GM18505 (cell line): ENCODE measurements around the gene COPS2.
"Not testable (repeated sequence)": the region's sequence is repeated elsewhere in the genome, so short reads cannot be mapped to it uniquely, and the experiment has no call there.

Source experiments
- ATAC-seq: cut with Tn5 transposase; IDR thresholded peaks from one replicate; pipeline ENCODE4 v1.9.1; 2021; ENCODE audit not compliant: unreplicated experiment
- POLR2A ChIP-seq: IDR thresholded peaks from 4 replicates; pipeline ENCODE4 v1.6.1; 2011; ENCODE audit warnings: borderline replicate concordance; ENCODE audit not compliant: insufficient read depth, insufficient read length; ENCODE audit errors: extremely low read depth

COPS2 gene

GRCh38 chr15:49101536-49101935 lies 53.9 kb downstream of the COPS2 start:
- TF ChIP-seq POLR2A, result no peak
- no peak for ATAC-seq

GRCh38 chr15:49096090-49096750 lies 59.2 kb downstream of the COPS2 start:
- ATAC-seq, result no peak
- no peak for TF ChIP-seq POLR2A

GRCh38 chr15:49094923-49095322 lies 60.5 kb downstream of the COPS2 start:
- no peak for TF ChIP-seq POLR2A
- ATAC-seq, result no peak

- no peak for ATAC-seq
- TF ChIP-seq POLR2A, result no peak
Observed at GRCh38 chr15:49093252-49094105, 61.9 kb downstream of the COPS2 start.

GRCh38 chr15:49088996-49089395 lies 66.4 kb downstream of the COPS2 start:
- no peak for ATAC-seq
- no peak for TF ChIP-seq POLR2A

GRCh38 chr15:49085696-49086459 lies 69.5 kb downstream of the COPS2 start:
- ATAC-seq, result no peak
- TF ChIP-seq POLR2A, result no peak

GRCh38 chr15:49084285-49084570 lies 71.2 kb downstream of the COPS2 start:
- no peak for TF ChIP-seq POLR2A

GRCh38 chr15:49083401-49084284 lies 71.8 kb downstream of the COPS2 start:
- TF ChIP-seq POLR2A, result no peak
- ATAC-seq, result no peak

More at GRCh38 chr15:49084285-49084570, 71.2 kb downstream of the COPS2 start:
- no peak for ATAC-seq

- TF ChIP-seq POLR2A, result no peak
- ATAC-seq, result no peak
Observed at GRCh38 chr15:49082960-49083359, 72.4 kb downstream of the COPS2 start.

- no peak for TF ChIP-seq POLR2A
- no peak for ATAC-seq
Observed at GRCh38 chr15:49079340-49080039, 75.9 kb downstream of the COPS2 start.

GRCh38 chr15:49075881-49076280 lies 79.5 kb downstream of the COPS2 start:
- TF ChIP-seq POLR2A, result no peak
- ATAC-seq, result no peak

GRCh38 chr15:49074589-49075287 lies 80.7 kb downstream of the COPS2 start:
- ATAC-seq, result not testable (repeated sequence)
